Lower lobe of right lung (tissue), 2 donors: ENCODE data around the gene MAGI1. TPM values are rescaled to one million over a fixed set of nuclear protein-coding genes. Genes with fewer than 3 reads are reported as not detected.

Experiments used
- ATAC-seq, 2 donors: fragments of 200-7000 bp; cut with Tn5 transposase; one replicate each; pipeline ENCODE4 v1.9.1; 2020 to 2022; ENCODE audit warnings: mild to moderate bottlenecking in 2 of 2, moderate library complexity in 2 of 2
- DNase-seq: peaks from one replicate; pipeline ENCODE4 v3.0.0-alpha.2; 2020
- H3K27ac ChIP-seq: fragments of 200-600 bp; one replicate; pipeline ENCODE4 v1.8.0; 2022
- H3K27me3 ChIP-seq: fragments of 200-600 bp; one replicate; pipeline ENCODE4 v1.8.0; 2022; ENCODE audit warnings: low read depth
- H3K36me3 ChIP-seq: fragments of 200-600 bp; one replicate; pipeline ENCODE4 v1.8.0; 2022; ENCODE audit warnings: mild to moderate bottlenecking
- H3K4me1 ChIP-seq: fragments of 200-600 bp; one replicate; pipeline ENCODE4 v1.8.0; 2022
- H3K4me3 ChIP-seq: fragments of 200-600 bp; one replicate; pipeline ENCODE4 v1.8.0; 2022; ENCODE audit warnings: mild to moderate bottlenecking
- H3K9me3 ChIP-seq: fragments of 200-600 bp; one replicate; pipeline ENCODE4 v1.8.0; 2022
- intact Hi-C: fragments of 100-400 bp; cut with DNase I; formaldehyde crosslinking; loops from one replicate; pipeline ENCODE4 v1.11.0; 2022
- total RNA-seq: library from RNA; stranded (reverse); fragmentation: NEBNext Ultra II Directional; extraction: Animal tissue kit (Norgen Biotek cat#: 25700); gene quantifications from one replicate; pipeline ENCODE4 v1.2.1, GENCODE V29; 2021
- TF ChIP-seq, protein P1 (sequence below): fragments of 200-600 bp; IDR thresholded peaks from one replicate; pipeline ENCODE4 v1.8.0; 2022; ENCODE audit warnings: antibody characterized with exemption, mild to moderate bottlenecking
- donor health status: DM: no; HTN: yes; CAD: no; lungs with severe emphysema.

MAGI1 gene
- total RNA-seq, 1 donor from 2014 or later = 35.5 TPM

DNA sequence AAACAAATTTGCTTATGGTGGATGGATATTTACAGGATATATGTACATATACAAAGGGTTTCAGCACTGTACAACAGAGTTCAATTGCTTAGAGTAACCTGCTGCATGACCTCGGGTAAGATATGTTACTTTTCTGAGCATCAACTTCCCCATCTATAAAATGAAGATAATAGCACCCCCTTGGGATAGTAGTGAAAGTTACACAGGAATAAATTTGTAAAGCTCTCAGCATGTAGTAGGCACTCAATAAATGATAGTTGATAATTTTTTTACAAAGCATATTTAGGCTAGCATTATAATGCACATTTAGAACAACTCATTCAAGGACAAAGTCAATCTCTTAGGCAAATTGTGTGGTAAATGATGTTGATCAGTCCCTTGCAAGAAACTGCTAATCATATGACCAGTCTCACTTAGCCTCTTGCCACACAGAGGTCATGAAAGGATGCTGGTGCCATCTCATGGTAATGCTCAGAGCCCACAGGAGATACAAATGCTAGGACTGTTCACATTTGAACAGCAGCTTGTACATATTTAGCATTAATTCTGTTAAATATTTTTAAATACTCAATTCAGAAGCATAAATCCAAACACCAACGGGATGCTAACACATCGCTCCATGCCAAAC, 123.9 kb downstream of the MAGI1 start:
- Histone ChIP-seq H3K36me3 (no peaks in the 10 kb centered on the region), H3K9me3 (no peaks in the 10 kb centered on the region), H3K4me3 (no peak overlapping the region), H3K27me3 (no peaks in the 10 kb centered on the region), H3K27ac (no peak overlapping the region), H3K4me1 (no peaks in the 10 kb centered on the region)
- DNase-seq (no peak), ATAC-seq (no peak)
- intact Hi-C loops = no loop called here
- TF ChIP-seq, protein P1, sequence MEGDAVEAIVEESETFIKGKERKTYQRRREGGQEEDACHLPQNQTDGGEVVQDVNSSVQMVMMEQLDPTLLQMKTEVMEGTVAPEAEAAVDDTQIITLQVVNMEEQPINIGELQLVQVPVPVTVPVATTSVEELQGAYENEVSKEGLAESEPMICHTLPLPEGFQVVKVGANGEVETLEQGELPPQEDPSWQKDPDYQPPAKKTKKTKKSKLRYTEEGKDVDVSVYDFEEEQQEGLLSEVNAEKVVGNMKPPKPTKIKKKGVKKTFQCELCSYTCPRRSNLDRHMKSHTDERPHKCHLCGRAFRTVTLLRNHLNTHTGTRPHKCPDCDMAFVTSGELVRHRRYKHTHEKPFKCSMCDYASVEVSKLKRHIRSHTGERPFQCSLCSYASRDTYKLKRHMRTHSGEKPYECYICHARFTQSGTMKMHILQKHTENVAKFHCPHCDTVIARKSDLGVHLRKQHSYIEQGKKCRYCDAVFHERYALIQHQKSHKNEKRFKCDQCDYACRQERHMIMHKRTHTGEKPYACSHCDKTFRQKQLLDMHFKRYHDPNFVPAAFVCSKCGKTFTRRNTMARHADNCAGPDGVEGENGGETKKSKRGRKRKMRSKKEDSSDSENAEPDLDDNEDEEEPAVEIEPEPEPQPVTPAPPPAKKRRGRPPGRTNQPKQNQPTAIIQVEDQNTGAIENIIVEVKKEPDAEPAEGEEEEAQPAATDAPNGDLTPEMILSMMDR = no peak

DNA sequence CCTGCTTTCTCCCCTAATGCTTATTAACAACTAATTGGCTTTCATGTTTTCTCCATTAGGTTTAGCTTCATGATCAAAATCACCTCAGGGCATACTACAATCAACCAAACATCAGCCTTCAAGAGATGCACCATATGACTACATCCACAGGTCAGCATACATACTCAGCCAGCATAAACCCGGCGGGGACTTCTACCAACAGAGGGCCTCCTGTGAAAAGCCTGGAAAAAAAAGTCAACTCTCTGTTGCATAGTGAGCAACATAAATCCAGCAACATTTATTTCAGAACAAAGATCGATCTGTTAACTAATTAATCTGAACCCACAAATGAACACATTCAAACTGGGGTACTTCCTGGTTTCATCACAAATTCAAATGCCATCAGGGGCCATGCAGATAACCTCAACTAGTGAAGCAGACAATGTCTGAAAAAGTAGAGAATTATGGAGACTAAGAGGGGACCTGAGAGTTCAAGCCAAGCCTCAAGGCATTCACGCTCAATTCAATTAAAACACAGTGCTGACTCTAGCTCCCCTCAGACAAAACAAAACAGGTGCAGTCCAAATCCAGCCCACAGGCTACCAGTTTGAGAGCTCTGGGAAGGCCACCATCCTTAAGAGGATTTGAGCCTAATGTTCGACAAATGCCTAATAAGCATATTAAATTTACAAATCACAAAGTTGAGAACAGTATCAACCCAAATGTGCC, 124.5 kb downstream of the MAGI1 start:
- intact Hi-C loops = no loop called here
- no peak overlapping the region for H3K4me3 ChIP-seq
- DNase-seq (no peak), ATAC-seq (no peak)
- H3K9me3 ChIP-seq = no peaks in the 10 kb centered on the region
- H3K36me3 ChIP-seq = no peaks in the 10 kb centered on the region
- no peaks in the 10 kb centered on the region for H3K4me1 ChIP-seq
- H3K27me3 ChIP-seq = no peaks in the 10 kb centered on the region
- TF ChIP-seq, protein P1 = no peak
- H3K27ac ChIP-seq = no peak overlapping the region

GRCh38 chr3:65912647-65913046, 126.1 kb downstream of the MAGI1 start:
- Histone ChIP-seq H3K4me3 (no peak overlapping the region), H3K36me3 (no peaks in the 10 kb centered on the region), H3K27ac (no peak overlapping the region), H3K27me3 (no peaks in the 10 kb centered on the region), H3K9me3 (no peaks in the 10 kb centered on the region), H3K4me1 (no peaks in the 10 kb centered on the region)
- TF ChIP-seq, protein P1 = no peak
- ATAC-seq = peak in 1 of 2 donors; percentile 45
- intact Hi-C loops = no loop called here
- no peak for DNase-seq

- intact Hi-C loops = no loop called here
- ATAC-seq (no peak), DNase-seq (no peak)
- H3K4me1 ChIP-seq = no peaks in the 10 kb centered on the region
- H3K27ac ChIP-seq = no peak overlapping the region
- no peaks in the 10 kb centered on the region for H3K36me3 ChIP-seq
- TF ChIP-seq, protein P1 = no peak
- no peak overlapping the region for H3K4me3 ChIP-seq
- H3K27me3 ChIP-seq = no peaks in the 10 kb centered on the region
- no peaks in the 10 kb centered on the region for H3K9me3 ChIP-seq
Measured at GRCh38 chr3:65908588-65908987, 130.1 kb downstream of the MAGI1 start.

- ATAC-seq = no peak
Measured at GRCh38 chr3:65907232-65908130, 131.2 kb downstream of the MAGI1 start.

More at GRCh38 chr3:65907232-65908130, 131.2 kb downstream of the MAGI1 start:
- intact Hi-C loops = no loop called here
- H3K4me1 ChIP-seq = peaks cover 2% of the 10 kb centered on the region
- no peaks in the 10 kb centered on the region for H3K27me3 ChIP-seq
- no peaks in the 10 kb centered on the region for H3K36me3 ChIP-seq
- TF ChIP-seq, protein P1 = no peak
- H3K27ac ChIP-seq = no peak overlapping the region
- no peak overlapping the region for H3K4me3 ChIP-seq
- DNase-seq = no peak
- no peaks in the 10 kb centered on the region for H3K9me3 ChIP-seq
